Esophagus muscularis mucosa (tissue), 3 donors: ENCODE results near the gene MID1.

Experiments
- EP300 ChIP-seq: sonication (generic); formaldehyde crosslinking; IDR thresholded peaks from one replicate; pipeline ENCODE4 v1.6.1; 2017; ENCODE audit warnings: antibody characterized with exemption
- POLR2A ChIP-seq: fragments of 450-650 bp; IDR thresholded peaks from one replicate; pipeline ENCODE4 v1.6.1; 2017; ENCODE audit warnings: antibody characterized with exemption, moderate library complexity, mild to moderate bottlenecking, low read depth
- POLR2AphosphoS5 ChIP-seq, 2 donors: sonication (generic); formaldehyde crosslinking; IDR thresholded peaks; one replicate each; pipeline ENCODE4 v1.6.1; 2017; ENCODE audit warnings: antibody characterized with exemption in 2 of 2

- TF ChIP-seq POLR2AphosphoS5 (IDR thresholded peaks at IDR 0.05) (no peak), EP300 (no peak), POLR2A (no peak)
Observed at GRCh38 chrX:10447564-10448214, 172.7 kb downstream of the MID1 start.
